CD4-positive, CD25-positive, alpha-beta regulatory T cell (primary cell): ENCODE measurements around the gene AMBRA1. TPM values are rescaled to one million over a fixed set of nuclear protein-coding genes. Genes with fewer than 3 reads are reported as not detected.

Source experiments
- ATAC-seq, 2 donors: fragments of 150-1000 bp; cut with Tn5 transposase; one replicate each; pipeline ENCODE4 v1.10.0; 2021; ENCODE audit warnings: low read depth in 2 of 2, moderate number of reproducible peaks in 2 of 2, moderate library complexity in 1 of 2
- DNase-seq, 3 donors: peaks; one replicate each; pipeline versions ENCODE4 v3.0.0 to v3.0.0-alpha.2; 2012 to 2022; ENCODE audit warnings: mixed read lengths in 1 of 3
- H3K27ac ChIP-seq: one replicate; pipeline ENCODE4 v1.7.0; 2013; ENCODE audit warnings: mild to moderate bottlenecking, low read length; ENCODE audit not compliant: insufficient read depth, poor library complexity, severe bottlenecking
- H3K27me3 ChIP-seq: one replicate; pipeline ENCODE4 v1.7.0; 2013; ENCODE audit warnings: low read length; ENCODE audit not compliant: control insufficient read depth, insufficient read depth
- H3K36me3 ChIP-seq: one replicate; pipeline ENCODE4 v1.7.0; 2013; ENCODE audit warnings: mild to moderate bottlenecking, low read length, moderate library complexity; ENCODE audit not compliant: control insufficient read depth, insufficient read depth
- H3K4me1 ChIP-seq: 2 replicates; pipeline ENCODE4 v1.7.0; 2013; ENCODE audit warnings: mild to moderate bottlenecking, low read length; ENCODE audit not compliant: insufficient read depth, control insufficient read depth, poor library complexity, severe bottlenecking
- H3K4me3 ChIP-seq: one replicate; pipeline ENCODE4 v1.7.0; 2013; ENCODE audit warnings: low read depth, mild to moderate bottlenecking, low read length, moderate library complexity
- H3K9me3 ChIP-seq, 2 experiments: 1 replicate in 1 of 2; 2 replicates in 1 of 2; pipeline ENCODE4 v1.7.0; 2013; ENCODE audit warnings: low read length in 2 of 2, mild to moderate bottlenecking in 1 of 2, moderate library complexity in 1 of 2; ENCODE audit not compliant: control insufficient read depth in 2 of 2
- H3K27ac Mint-ChIP-seq, 3 donors: one replicate each; pipeline ENCODE4 v1.8.0; 2020 to 2022; ENCODE audit warnings: mild to moderate bottlenecking in 3 of 3, mixed read lengths in 3 of 3, moderate library complexity in 2 of 3
- H3K27me3 Mint-ChIP-seq: one replicate; pipeline ENCODE4 v1.8.0; 2022; ENCODE audit warnings: mild to moderate bottlenecking, mixed read lengths
- H3K36me3 Mint-ChIP-seq: one replicate; pipeline ENCODE4 v1.8.0; 2020; ENCODE audit warnings: mixed read lengths
- H3K4me1 Mint-ChIP-seq, 4 donors: one replicate each; pipeline ENCODE4 v1.8.0; 2020 to 2022; ENCODE audit warnings: mixed read lengths in 4 of 4, mild to moderate bottlenecking in 1 of 4
- H3K4me3 Mint-ChIP-seq, 4 donors: one replicate each; pipeline ENCODE4 v1.8.0; 2020 to 2022; ENCODE audit warnings: mild to moderate bottlenecking in 4 of 4, mixed read lengths in 4 of 4, moderate library complexity in 3 of 4
- H3K9me3 Mint-ChIP-seq, 7 donors: one replicate each; pipeline ENCODE4 v1.8.0; 2020 to 2022; ENCODE audit warnings: mixed read lengths in 7 of 7, mild to moderate bottlenecking in 3 of 7, moderate library complexity in 2 of 7
- polyA plus RNA-seq, 4 donors: library from polyadenylated mRNA; unstranded; fragments of 300-500 nt; fragmentation: Illumina TruSeq; gene quantifications; one replicate each; pipeline ENCODE4 v1.2.3, GENCODE V29; 2021
- total RNA-seq: library from RNA; stranded (reverse); gene quantifications from one replicate; pipeline ENCODE4 v1.2.3, GENCODE V29; 2022

The AMBRA1 gene
- total and polyA plus RNA-seq, 5 donors from 2014 or later = 8.2 to 61.0 (median 12.3) TPM

DNA sequence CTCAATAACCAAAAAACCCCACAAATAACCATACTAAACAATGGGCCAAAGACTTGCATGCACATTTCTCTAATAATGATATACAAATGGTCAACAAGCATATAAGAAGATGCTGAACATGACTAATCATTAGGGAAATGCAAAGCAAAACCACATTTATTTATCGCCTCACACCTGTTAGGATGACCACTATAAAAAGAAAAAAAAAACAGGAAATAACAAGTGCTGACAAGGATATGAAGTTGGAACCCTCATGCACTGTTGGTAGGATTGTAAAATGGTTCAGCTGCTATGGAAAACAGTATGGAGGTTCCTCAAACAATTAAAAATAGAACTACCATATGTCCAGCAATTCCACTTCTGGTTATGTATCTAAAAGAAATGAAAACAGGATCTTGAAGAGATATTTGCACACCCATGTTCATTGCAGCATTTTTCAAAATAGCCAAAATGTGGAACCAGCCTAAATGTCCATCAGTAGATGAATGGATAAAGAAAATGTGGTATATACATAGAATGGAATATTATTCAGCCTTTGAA, 66.2 kb downstream of the AMBRA1 start:
- ATAC-seq = no peak
- Mint-ChIP-seq H3K4me1 (peaks cover 6 to 55% (median 45%) of the 10 kb centered on the region in 4 donors), H3K9me3 (no peaks in the 10 kb centered on the region), H3K4me3 (no peak overlapping the region), H3K27ac (no peak overlapping the region), H3K27me3 (no peaks in the 10 kb centered on the region), H3K36me3 (peaks cover 9% of the 10 kb centered on the region)
- no peaks in the 10 kb centered on the region for H3K9me3 ChIP-seq
- H3K27ac ChIP-seq = no peak overlapping the region
- peaks cover 9% of the 10 kb centered on the region for H3K36me3 ChIP-seq
- H3K4me3 ChIP-seq = no peak overlapping the region
- no peaks in the 10 kb centered on the region for H3K27me3 ChIP-seq
- no peaks in the 10 kb centered on the region for H3K4me1 ChIP-seq
- no peak for DNase-seq

DNA sequence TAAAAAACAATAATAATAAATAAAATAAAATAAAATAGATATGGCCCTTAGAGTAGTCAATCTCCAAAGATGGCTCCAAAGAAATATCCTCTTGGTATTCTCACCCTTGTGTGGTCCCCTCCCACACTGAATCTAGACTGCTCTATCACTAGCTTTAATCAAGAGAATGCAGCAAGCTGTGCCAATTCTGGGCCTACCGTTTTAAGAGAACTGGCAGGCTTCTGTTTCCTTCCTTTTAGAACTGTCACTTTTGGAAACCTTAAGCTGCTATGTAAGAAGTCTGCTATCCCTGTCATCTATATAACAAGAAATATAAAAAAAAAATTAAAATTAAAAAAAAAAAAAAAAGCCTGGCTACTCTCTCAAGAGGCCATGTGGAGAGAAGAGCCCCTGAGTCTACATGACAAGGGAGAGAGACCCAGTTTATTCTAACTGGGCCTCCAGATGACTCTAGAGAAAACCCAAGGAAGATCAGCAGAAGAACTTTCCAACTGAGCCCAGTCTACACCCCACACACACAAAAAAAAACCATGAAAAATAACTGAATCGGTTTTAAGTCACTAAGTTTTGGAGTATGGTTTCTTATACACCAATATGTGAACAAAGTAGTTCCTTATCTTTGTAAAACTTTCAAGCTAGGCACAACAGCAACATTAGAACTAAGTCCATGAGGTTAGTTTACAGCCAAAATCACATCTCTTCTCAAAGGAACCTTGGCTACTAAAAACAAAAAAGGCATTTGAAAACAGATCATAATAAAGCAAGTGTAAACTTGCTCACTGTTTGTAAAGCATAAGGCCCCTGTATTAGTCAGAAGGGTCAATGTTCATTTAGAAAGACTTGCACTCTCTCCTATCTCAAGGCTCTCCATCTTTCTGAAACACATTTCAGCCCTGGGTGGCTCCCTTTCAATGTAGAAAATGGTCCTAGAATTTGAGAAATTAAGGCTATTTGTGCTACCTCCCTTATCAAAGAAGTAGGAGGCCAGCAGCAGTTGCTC, 67.3 kb downstream of the AMBRA1 start:
- Histone ChIP-seq H3K27me3 (no peaks in the 10 kb centered on the region), H3K9me3 (no peaks in the 10 kb centered on the region), H3K27ac (no peak overlapping the region), H3K4me1 (no peaks in the 10 kb centered on the region), H3K4me3 (no peak overlapping the region), H3K36me3 (peaks cover 9% of the 10 kb centered on the region)
- H3K27me3 Mint-ChIP-seq = no peaks in the 10 kb centered on the region
- H3K4me3 Mint-ChIP-seq = no peak overlapping the region
- H3K4me1 Mint-ChIP-seq = peaks cover 14 to 61% (median 52%) of the 10 kb centered on the region in 4 donors
- ATAC-seq = no peak
- DNase-seq = no peak
- no peak overlapping the region for H3K27ac Mint-ChIP-seq
- no peaks in the 10 kb centered on the region for H3K9me3 Mint-ChIP-seq
- peaks cover 9% of the 10 kb centered on the region for H3K36me3 Mint-ChIP-seq

DNA sequence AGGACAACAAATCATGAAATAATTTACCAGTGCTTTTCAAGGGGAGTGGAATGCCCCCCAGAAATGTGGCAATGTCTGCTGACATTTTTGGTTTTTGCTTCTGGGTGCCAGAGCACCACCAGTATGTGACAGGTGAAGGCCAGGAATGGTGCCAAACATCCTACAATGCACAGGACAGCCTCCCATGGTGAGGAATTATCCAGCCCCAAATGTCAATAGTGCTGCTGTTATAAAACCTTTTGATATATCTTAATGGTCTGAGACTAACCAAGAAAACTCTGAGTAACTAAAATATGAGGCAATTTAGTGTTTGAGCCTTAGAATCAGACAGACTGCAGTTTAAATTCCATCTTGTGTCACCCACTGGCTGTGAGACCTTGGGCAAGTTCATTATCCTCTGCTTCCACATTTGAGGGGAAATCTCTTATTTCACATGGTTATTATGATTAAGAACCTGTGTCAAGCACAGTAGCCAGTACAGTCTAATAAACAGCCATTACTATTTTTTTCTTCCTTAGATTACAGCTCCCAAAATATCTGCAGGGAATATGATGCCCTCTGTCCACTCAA, 69.5 kb downstream of the AMBRA1 start:
- H3K4me3 Mint-ChIP-seq = no peak overlapping the region
- H3K4me1 Mint-ChIP-seq = peaks cover 14 to 53% (median 42%) of the 10 kb centered on the region in 4 donors
- peaks cover 9% of the 10 kb centered on the region for H3K36me3 Mint-ChIP-seq
- Histone ChIP-seq H3K36me3 (peaks cover 9% of the 10 kb centered on the region), H3K9me3 (no peaks in the 10 kb centered on the region), H3K4me3 (no peak overlapping the region), H3K4me1 (no peaks in the 10 kb centered on the region), H3K27me3 (no peaks in the 10 kb centered on the region), H3K27ac (no peak overlapping the region)
- no peak overlapping the region for H3K27ac Mint-ChIP-seq
- ATAC-seq = no peak
- no peaks in the 10 kb centered on the region for H3K27me3 Mint-ChIP-seq
- no peaks in the 10 kb centered on the region for H3K9me3 Mint-ChIP-seq
- no peak for DNase-seq

DNA sequence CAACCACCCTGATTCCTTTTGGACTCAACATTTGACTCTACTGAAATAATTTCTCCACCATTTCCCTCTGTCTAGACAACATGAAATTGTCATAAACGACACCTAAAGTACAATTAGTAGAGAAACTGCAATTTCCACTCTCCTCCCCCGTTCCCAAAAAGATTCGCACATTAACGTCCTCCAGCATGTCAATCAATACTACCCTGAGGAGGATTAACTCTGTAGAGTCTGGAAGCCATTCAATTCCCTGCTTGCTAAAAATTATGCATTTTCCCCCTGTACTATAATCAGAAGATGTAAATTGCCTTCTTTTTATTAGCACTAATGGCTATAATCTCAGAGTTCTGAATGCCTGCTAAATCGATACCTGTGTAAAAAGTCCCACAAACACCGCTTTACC, 70.5 kb downstream of the AMBRA1 start:
- H3K27ac ChIP-seq = no peak overlapping the region
- H3K4me3 ChIP-seq = no peak overlapping the region
- H3K9me3 ChIP-seq = no peaks in the 10 kb centered on the region
- no peaks in the 10 kb centered on the region for H3K27me3 Mint-ChIP-seq
- ATAC-seq (no peak), DNase-seq (no peak)
- peaks cover 5% of the 10 kb centered on the region for H3K36me3 Mint-ChIP-seq
- no peaks in the 10 kb centered on the region for H3K27me3 ChIP-seq
- H3K9me3 Mint-ChIP-seq = no peaks in the 10 kb centered on the region
- H3K4me1 Mint-ChIP-seq = peaks cover 9 to 50% (median 33%) of the 10 kb centered on the region in 4 donors
- no peak overlapping the region for H3K4me3 Mint-ChIP-seq
- H3K27ac Mint-ChIP-seq = no peak overlapping the region
- peaks cover 9% of the 10 kb centered on the region for H3K36me3 ChIP-seq
- H3K4me1 ChIP-seq = no peaks in the 10 kb centered on the region

DNA sequence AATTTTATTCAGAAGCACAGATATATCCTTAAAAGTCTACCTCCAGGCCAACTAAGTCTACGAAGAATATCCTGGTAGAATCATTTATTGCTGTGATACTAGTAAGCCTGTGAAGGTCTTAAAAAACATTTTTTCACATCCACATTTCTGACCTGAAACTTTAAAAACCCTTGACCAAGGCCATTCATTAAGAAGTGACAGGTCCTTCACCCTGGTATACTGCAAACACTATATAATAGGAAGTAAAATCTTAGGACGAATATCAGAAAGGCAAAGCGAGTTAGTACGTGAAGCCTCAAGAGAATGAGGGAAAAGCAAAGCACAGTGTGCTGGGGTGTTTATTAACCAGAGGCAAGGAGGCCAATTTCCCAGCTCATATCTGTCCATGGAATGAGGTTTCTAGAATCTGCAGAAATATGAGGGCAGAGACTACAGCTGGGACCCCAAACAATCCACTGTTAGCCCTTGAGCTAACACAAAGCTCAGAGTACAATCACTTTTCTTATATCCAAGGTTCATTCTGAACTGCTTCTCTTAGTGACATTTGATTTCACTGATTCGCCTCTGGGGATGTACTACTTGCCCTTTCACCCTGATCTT, 71.0 kb downstream of the AMBRA1 start:
- DNase-seq (no peak), ATAC-seq (no peak)
- no peaks in the 10 kb centered on the region for H3K27me3 ChIP-seq
- H3K36me3 ChIP-seq = peaks cover 9% of the 10 kb centered on the region
- H3K9me3 ChIP-seq = no peaks in the 10 kb centered on the region
- H3K4me3 ChIP-seq = no peak overlapping the region
- peaks cover 4% of the 10 kb centered on the region for H3K36me3 Mint-ChIP-seq
- H3K27ac Mint-ChIP-seq = peak overlapping the region in 1 of 3 donors; percentile 29
- no peaks in the 10 kb centered on the region for H3K27me3 Mint-ChIP-seq
- H3K4me3 Mint-ChIP-seq = no peak overlapping the region
- H3K9me3 Mint-ChIP-seq = no peaks in the 10 kb centered on the region
- peaks cover 8 to 48% (median 33%) of the 10 kb centered on the region in 4 donors for H3K4me1 Mint-ChIP-seq
- H3K27ac ChIP-seq = no peak overlapping the region
- H3K4me1 ChIP-seq = no peaks in the 10 kb centered on the region

DNA sequence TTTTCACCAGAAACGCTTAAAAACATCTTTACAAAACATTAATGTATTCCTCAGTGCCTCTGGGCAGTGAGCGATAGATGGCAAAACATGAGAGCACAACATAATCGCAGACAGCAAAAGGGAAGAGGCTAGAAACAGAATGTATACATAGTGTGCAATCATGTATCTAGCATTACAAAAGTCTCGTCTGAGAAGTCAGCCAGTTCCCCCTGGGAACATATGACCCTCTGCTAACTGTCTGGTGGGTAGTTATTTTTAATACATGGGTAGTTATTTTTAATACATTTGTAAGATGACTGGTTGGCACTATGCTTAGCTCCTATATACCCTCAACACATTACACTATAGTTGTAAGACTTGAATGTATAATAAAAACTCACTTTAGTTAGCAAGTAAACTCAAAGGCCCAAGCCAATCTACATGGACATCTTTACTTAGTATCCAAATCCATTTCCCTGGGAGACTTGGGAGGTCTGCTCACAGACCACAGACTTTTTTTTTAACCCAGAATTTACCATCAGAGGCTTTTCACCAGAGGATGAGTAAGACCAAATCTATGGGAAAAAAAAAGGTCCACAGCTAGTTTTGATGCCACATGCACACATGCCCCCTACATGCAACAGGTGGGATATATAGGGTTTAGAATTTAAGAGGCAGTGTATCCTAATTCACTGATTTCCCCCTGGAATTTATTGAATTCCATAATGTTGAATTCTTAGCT, 71.7 kb downstream of the AMBRA1 start:
- ATAC-seq (no peak), DNase-seq (no peak)
- H3K27me3 Mint-ChIP-seq = no peaks in the 10 kb centered on the region
- H3K36me3 Mint-ChIP-seq = peaks cover 4% of the 10 kb centered on the region
- H3K4me1 Mint-ChIP-seq = peaks cover 8 to 46% (median 31%) of the 10 kb centered on the region in 4 donors
- peak overlapping the region in 2 of 3 donors; percentile 8 to 29 for H3K27ac Mint-ChIP-seq
- Histone ChIP-seq H3K4me3 (no peak overlapping the region), H3K27ac (no peak overlapping the region), H3K9me3 (no peaks in the 10 kb centered on the region), H3K27me3 (no peaks in the 10 kb centered on the region), H3K4me1 (no peaks in the 10 kb centered on the region), H3K36me3 (peaks cover 9% of the 10 kb centered on the region)
- H3K4me3 Mint-ChIP-seq = no peak overlapping the region
- no peaks in the 10 kb centered on the region for H3K9me3 Mint-ChIP-seq
